CD4-positive, CD25-positive, alpha-beta regulatory T cell (primary cell): ENCODE measurements around the gene GPC5. TPM values are rescaled to one million over a fixed set of nuclear protein-coding genes. Genes with fewer than 3 reads are reported as not detected.

Experiments used
- ATAC-seq, 2 donors: fragments of 150-1000 bp; cut with Tn5 transposase; one replicate each; pipeline ENCODE4 v1.10.0; 2021; ENCODE audit warnings: low read depth in 2 of 2, moderate number of reproducible peaks in 2 of 2, moderate library complexity in 1 of 2
- DNase-seq, 3 donors: peaks; one replicate each; pipeline versions ENCODE4 v3.0.0 to v3.0.0-alpha.2; 2012 to 2022; ENCODE audit warnings: mixed read lengths in 1 of 3
- H3K27ac ChIP-seq: one replicate; pipeline ENCODE4 v1.7.0; 2013; ENCODE audit warnings: mild to moderate bottlenecking, low read length; ENCODE audit not compliant: insufficient read depth, poor library complexity, severe bottlenecking
- H3K27me3 ChIP-seq: one replicate; pipeline ENCODE4 v1.7.0; 2013; ENCODE audit warnings: low read length; ENCODE audit not compliant: control insufficient read depth, insufficient read depth
- H3K36me3 ChIP-seq: one replicate; pipeline ENCODE4 v1.7.0; 2013; ENCODE audit warnings: mild to moderate bottlenecking, low read length, moderate library complexity; ENCODE audit not compliant: control insufficient read depth, insufficient read depth
- H3K4me1 ChIP-seq: 2 replicates; pipeline ENCODE4 v1.7.0; 2013; ENCODE audit warnings: mild to moderate bottlenecking, low read length; ENCODE audit not compliant: insufficient read depth, control insufficient read depth, poor library complexity, severe bottlenecking
- H3K4me3 ChIP-seq: one replicate; pipeline ENCODE4 v1.7.0; 2013; ENCODE audit warnings: low read depth, mild to moderate bottlenecking, low read length, moderate library complexity
- H3K9me3 ChIP-seq, 2 experiments: 1 replicate in 1 of 2; 2 replicates in 1 of 2; pipeline ENCODE4 v1.7.0; 2013; ENCODE audit warnings: low read length in 2 of 2, mild to moderate bottlenecking in 1 of 2, moderate library complexity in 1 of 2; ENCODE audit not compliant: control insufficient read depth in 2 of 2
- H3K27ac Mint-ChIP-seq, 3 donors: one replicate each; pipeline ENCODE4 v1.8.0; 2020 to 2022; ENCODE audit warnings: mild to moderate bottlenecking in 3 of 3, mixed read lengths in 3 of 3, moderate library complexity in 2 of 3
- H3K27me3 Mint-ChIP-seq: one replicate; pipeline ENCODE4 v1.8.0; 2022; ENCODE audit warnings: mild to moderate bottlenecking, mixed read lengths
- H3K36me3 Mint-ChIP-seq: one replicate; pipeline ENCODE4 v1.8.0; 2020; ENCODE audit warnings: mixed read lengths
- H3K4me1 Mint-ChIP-seq, 4 donors: one replicate each; pipeline ENCODE4 v1.8.0; 2020 to 2022; ENCODE audit warnings: mixed read lengths in 4 of 4, mild to moderate bottlenecking in 1 of 4
- H3K4me3 Mint-ChIP-seq, 4 donors: one replicate each; pipeline ENCODE4 v1.8.0; 2020 to 2022; ENCODE audit warnings: mild to moderate bottlenecking in 4 of 4, mixed read lengths in 4 of 4, moderate library complexity in 3 of 4
- H3K9me3 Mint-ChIP-seq, 7 donors: one replicate each; pipeline ENCODE4 v1.8.0; 2020 to 2022; ENCODE audit warnings: mixed read lengths in 7 of 7, mild to moderate bottlenecking in 3 of 7, moderate library complexity in 2 of 7
- polyA plus RNA-seq, 4 donors: library from polyadenylated mRNA; unstranded; fragments of 300-500 nt; fragmentation: Illumina TruSeq; gene quantifications; one replicate each; pipeline ENCODE4 v1.2.3, GENCODE V29; 2021
- total RNA-seq: library from RNA; stranded (reverse); gene quantifications from one replicate; pipeline ENCODE4 v1.2.3, GENCODE V29; 2022

The GPC5 gene
- total and polyA plus RNA-seq, 5 donors from 2014 or later: 0.29 to 0.81 (median 0.59) TPM; not detected in 2

DNA sequence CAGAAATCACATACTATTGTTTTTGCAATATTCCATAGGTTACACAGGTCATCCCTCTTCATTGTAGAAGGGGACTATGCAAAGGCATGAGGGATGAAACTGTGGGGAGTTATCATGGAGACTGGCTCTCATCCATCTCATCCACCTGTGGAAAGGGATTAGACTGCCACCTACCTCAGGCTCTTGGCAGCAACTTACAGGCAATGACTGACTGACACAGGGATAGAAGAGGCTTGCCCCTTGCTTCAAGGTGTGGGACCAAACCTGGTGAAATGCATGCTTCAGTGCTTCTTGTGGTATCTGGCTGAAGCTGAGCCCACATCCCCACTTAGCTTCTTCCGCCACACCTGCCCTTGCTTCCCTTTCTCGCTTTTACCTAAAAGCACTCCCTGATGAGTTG is 341.3 kb downstream of the GPC5 start:
- H3K4me1 Mint-ChIP-seq: no peaks in the 10 kb centered on the region
- no peaks in the 10 kb centered on the region for H3K36me3 ChIP-seq
- peaks cover 0 to 1% (median 0%) of the 10 kb centered on the region in 7 donors for H3K9me3 Mint-ChIP-seq
- no peaks in the 10 kb centered on the region for H3K27me3 ChIP-seq
- H3K36me3 Mint-ChIP-seq: no peaks in the 10 kb centered on the region
- H3K27ac ChIP-seq: no peak overlapping the region
- H3K27me3 Mint-ChIP-seq: no peaks in the 10 kb centered on the region
- no peak overlapping the region for H3K4me3 ChIP-seq
- H3K27ac Mint-ChIP-seq: no peak overlapping the region
- no peak for ATAC-seq
- H3K4me3 Mint-ChIP-seq: no peak overlapping the region
- DNase-seq: no peak
- H3K4me1 ChIP-seq: no peaks in the 10 kb centered on the region
- no peaks in the 10 kb centered on the region for H3K9me3 ChIP-seq

DNA sequence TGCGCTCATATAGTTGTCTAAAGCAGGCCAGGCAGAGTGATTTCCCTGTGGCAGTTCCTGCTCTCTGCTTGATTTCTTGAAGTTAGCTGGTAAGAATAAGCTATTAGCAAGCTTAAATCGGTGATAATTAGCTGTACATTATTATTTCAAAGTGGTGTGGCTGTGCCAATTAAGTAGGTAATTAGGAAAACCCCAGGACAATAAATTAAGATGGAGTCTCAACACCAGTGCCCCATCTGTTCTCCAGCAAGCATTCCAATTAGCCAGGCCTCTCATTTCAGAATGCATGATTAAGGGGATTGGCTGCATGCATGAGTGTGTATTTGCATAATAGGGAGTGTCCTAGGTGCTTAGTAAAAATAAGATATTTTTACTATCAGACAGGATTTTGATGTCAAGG is 342.3 kb downstream of the GPC5 start:
- Mint-ChIP-seq H3K27ac (no peak overlapping the region), H3K9me3 (peaks cover 0 to 1% (median 0%) of the 10 kb centered on the region in 7 donors), H3K36me3 (no peaks in the 10 kb centered on the region), H3K4me3 (no peak overlapping the region), H3K4me1 (no peaks in the 10 kb centered on the region), H3K27me3 (no peaks in the 10 kb centered on the region)
- H3K4me1 ChIP-seq: no peaks in the 10 kb centered on the region
- no peaks in the 10 kb centered on the region for H3K36me3 ChIP-seq
- no peak for DNase-seq
- H3K27me3 ChIP-seq: no peaks in the 10 kb centered on the region
- no peaks in the 10 kb centered on the region for H3K9me3 ChIP-seq
- H3K4me3 ChIP-seq: no peak overlapping the region
- H3K27ac ChIP-seq: no peak overlapping the region
- no peak for ATAC-seq

DNA sequence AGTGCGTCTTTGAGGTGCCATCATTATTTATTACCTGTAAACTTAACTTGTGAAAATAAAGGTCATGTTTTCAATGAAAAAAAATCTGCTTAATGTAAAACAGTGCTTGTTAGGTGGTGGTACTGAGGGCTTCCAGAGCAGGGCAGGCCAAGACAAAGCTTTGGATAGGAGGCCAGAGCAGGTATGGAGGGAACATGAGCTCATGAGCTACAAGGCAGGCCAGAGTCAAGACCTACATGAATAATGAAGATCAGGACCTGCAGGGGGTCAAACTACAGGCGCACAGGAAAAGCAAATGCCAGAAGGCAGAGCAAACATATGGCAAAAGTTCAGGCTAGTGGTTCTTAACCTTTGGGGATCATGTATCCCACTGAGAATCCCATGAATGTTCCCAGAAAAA is 343.5 kb downstream of the GPC5 start:
- Mint-ChIP-seq H3K9me3 (peaks cover 0 to 3% (median 0%) of the 10 kb centered on the region in 7 donors), H3K27me3 (no peaks in the 10 kb centered on the region), H3K36me3 (no peaks in the 10 kb centered on the region), H3K4me1 (no peaks in the 10 kb centered on the region), H3K4me3 (no peak overlapping the region), H3K27ac (no peak overlapping the region)
- ATAC-seq (no peak), DNase-seq (no peak)
- no peaks in the 10 kb centered on the region for H3K4me1 ChIP-seq
- no peaks in the 10 kb centered on the region for H3K36me3 ChIP-seq
- H3K27me3 ChIP-seq: no peaks in the 10 kb centered on the region
- H3K4me3 ChIP-seq: no peak overlapping the region
- H3K9me3 ChIP-seq: no peaks in the 10 kb centered on the region
- no peak overlapping the region for H3K27ac ChIP-seq

DNA sequence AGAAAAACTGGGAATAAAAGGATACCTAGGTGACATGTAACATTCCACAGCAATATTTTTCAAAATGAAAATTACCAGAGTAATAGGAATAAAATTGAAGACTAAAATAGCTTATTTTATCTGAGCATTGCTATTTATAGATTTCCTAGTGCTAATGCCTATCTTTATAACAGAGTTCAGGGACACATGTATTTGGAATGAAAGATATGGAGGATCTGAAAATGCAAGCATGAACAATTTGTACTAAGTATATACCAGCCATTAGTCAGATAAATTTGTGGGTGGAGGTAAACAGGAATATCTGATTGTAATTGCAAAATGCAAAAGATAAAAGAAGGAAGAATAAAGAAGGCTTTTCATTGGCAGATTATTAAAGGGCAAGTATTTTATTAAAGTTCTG is 345.9 kb downstream of the GPC5 start:
- Mint-ChIP-seq H3K36me3 (no peaks in the 10 kb centered on the region), H3K9me3 (peaks cover 0 to 4% (median 0%) of the 10 kb centered on the region in 7 donors), H3K4me1 (no peaks in the 10 kb centered on the region), H3K27me3 (no peaks in the 10 kb centered on the region), H3K27ac (no peak overlapping the region), H3K4me3 (no peak overlapping the region)
- DNase-seq (no peak), ATAC-seq (no peak)
- Histone ChIP-seq H3K9me3 (no peaks in the 10 kb centered on the region), H3K4me1 (no peaks in the 10 kb centered on the region), H3K27me3 (no peaks in the 10 kb centered on the region), H3K36me3 (no peaks in the 10 kb centered on the region), H3K4me3 (no peak overlapping the region), H3K27ac (no peak overlapping the region)

DNA sequence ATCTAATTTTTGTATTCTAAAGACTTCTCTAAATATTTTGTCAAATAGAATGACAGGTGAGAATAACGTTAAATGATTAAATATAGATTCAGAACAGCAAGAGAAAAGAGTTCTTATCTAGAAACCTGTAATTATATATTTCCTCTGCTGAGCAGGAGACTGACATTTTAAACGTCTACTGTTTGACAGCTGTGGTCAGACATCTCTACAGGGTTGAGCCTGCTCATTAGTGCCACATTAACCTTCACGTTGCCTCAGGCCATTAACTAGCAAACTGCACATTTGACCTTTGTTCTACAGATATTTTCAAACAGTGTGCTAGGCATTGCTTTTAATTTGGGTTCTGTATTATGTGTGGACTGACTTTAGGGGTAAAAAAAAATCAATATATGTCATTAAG is 347.5 kb downstream of the GPC5 start:
- Mint-ChIP-seq H3K27ac (no peak overlapping the region), H3K36me3 (no peaks in the 10 kb centered on the region), H3K4me1 (no peaks in the 10 kb centered on the region), H3K27me3 (no peaks in the 10 kb centered on the region), H3K9me3 (peaks cover 0 to 4% (median 1%) of the 10 kb centered on the region in 7 donors), H3K4me3 (no peak overlapping the region)
- H3K9me3 ChIP-seq: no peaks in the 10 kb centered on the region
- DNase-seq (no peak), ATAC-seq (no peak)
- no peaks in the 10 kb centered on the region for H3K36me3 ChIP-seq
- H3K4me1 ChIP-seq: no peaks in the 10 kb centered on the region
- H3K4me3 ChIP-seq: no peak overlapping the region
- H3K27ac ChIP-seq: no peak overlapping the region
- H3K27me3 ChIP-seq: no peaks in the 10 kb centered on the region

DNA sequence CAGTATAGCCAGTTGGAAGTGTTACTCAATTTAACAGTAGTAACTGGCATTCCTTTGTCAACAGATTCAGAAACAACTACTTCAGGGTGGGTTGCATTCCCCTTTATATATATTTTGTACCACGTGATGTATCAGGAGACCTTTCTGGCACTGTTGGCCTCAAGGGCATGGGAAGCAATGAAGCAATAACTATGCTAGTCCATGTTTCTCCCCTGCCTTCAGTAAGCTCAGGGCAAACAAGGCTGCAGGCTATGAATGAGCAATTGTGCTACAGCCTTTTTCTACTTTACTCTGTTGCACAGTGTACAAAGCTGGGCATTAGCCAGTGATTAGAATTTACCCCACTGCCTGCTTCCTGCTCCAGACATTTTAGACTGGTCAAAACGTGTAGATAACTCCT is 348.8 kb downstream of the GPC5 start:
- Mint-ChIP-seq H3K36me3 (no peaks in the 10 kb centered on the region), H3K9me3 (peaks cover 0 to 4% (median 3%) of the 10 kb centered on the region in 7 donors), H3K27me3 (no peaks in the 10 kb centered on the region), H3K27ac (no peak overlapping the region), H3K4me3 (no peak overlapping the region), H3K4me1 (no peaks in the 10 kb centered on the region)
- Histone ChIP-seq H3K27ac (no peak overlapping the region), H3K4me1 (no peaks in the 10 kb centered on the region), H3K27me3 (no peaks in the 10 kb centered on the region), H3K4me3 (no peak overlapping the region), H3K9me3 (no peaks in the 10 kb centered on the region), H3K36me3 (no peaks in the 10 kb centered on the region)
- no peak for DNase-seq
- no peak for ATAC-seq

DNA sequence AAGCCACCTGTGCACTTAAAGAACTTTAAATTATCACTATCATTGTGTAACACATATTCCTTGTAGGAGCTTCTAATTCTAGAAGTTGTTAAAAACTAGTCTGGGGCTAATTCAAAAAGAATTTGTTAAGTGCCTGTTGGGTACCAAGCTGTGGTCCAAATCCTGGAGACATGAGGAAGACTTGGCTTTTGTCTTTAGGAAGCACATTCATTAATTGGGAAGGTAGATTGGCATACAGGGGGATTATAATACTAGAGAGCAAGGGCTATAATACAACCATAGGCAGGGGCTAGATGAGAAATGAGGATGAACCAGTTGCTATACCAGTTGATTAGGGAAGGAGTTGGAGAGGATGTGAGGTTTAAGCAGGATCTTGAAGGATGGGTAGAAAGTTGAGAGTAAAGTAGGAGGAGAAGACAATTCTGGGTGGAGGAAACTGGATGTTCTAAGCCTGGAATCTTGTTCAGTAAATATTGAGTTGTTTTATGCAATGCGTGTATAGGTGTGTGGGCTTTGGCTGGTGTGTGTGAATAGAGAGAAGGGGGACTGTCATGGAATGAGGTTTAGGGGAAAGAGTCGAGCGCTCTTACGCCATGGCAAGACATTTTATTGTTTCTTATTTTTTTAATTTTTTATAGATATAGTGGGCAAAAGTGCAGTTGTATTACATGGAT is 350.1 kb downstream of the GPC5 start:
- Mint-ChIP-seq H3K9me3 (peaks cover 1 to 4% (median 3%) of the 10 kb centered on the region in 7 donors), H3K4me3 (no peak overlapping the region), H3K27me3 (no peaks in the 10 kb centered on the region), H3K36me3 (no peaks in the 10 kb centered on the region), H3K4me1 (no peaks in the 10 kb centered on the region), H3K27ac (no peak overlapping the region)
- Histone ChIP-seq H3K27ac (no peak overlapping the region), H3K27me3 (no peaks in the 10 kb centered on the region), H3K4me3 (no peak overlapping the region), H3K4me1 (no peaks in the 10 kb centered on the region), H3K9me3 (no peaks in the 10 kb centered on the region), H3K36me3 (no peaks in the 10 kb centered on the region)
- DNase-seq (no peak), ATAC-seq (no peak)

DNA sequence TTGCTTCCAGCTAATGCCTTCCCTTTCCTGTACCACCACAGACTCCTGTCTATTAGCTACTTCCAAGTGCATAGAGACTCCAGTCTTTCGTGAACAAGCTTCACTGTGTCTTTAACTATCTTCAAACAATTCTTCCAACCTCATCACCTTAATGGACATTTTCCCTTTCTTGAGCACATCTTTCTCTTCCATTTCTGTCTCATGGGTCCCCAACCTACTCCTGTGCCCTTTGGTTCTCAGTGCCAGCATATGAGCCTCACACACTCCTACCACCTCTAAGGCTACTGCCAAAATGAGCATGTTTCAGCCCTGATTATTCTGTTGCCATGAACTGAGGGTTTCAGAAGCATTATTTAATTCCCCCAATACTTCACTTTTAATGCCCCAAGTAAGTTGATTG is 360.3 kb downstream of the GPC5 start:
- Mint-ChIP-seq H3K27ac (no peak overlapping the region), H3K9me3 (peaks cover 0 to 7% (median 2%) of the 10 kb centered on the region in 7 donors), H3K36me3 (no peaks in the 10 kb centered on the region), H3K4me3 (no peak overlapping the region), H3K27me3 (no peaks in the 10 kb centered on the region), H3K4me1 (no peaks in the 10 kb centered on the region)
- no peak for DNase-seq
- H3K27ac ChIP-seq: no peak overlapping the region
- H3K27me3 ChIP-seq: no peaks in the 10 kb centered on the region
- no peaks in the 10 kb centered on the region for H3K9me3 ChIP-seq
- no peak for ATAC-seq
- no peaks in the 10 kb centered on the region for H3K36me3 ChIP-seq
- no peaks in the 10 kb centered on the region for H3K4me1 ChIP-seq
- no peak overlapping the region for H3K4me3 ChIP-seq
